ENCODE results near the gene CPNE8.

CPNE8 gene

DNA sequence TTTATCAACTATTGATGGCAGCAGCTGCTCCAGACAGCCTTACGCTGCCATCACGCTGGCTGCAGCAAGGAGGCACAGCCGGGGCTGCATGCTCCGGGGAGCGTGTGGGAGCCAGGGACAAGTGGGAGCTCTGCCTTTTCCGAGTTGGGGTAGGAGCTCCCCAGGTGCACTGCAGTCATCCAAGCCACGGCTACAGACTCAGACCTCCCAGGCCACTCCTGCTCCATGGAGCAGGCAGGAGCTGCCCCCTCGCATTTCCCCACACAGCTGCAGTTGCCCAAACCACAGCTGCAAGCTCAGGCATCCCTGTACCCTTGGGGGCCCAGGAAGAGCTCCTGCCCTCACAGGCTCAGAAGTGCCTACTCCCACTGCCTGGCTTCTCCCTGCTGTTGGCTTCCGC lies 184.7 kb downstream of the CPNE8 start:
- H3K27me3 ChIP-seq (ENCODE audit: insufficient read depth, poor library complexity, severe bottlenecking) = no peaks in the 10 kb centered on the region
- TF ChIP-seq POLR2AphosphoS5 (IDR thresholded peaks at IDR 0.05; ENCODE audit: low read depth) = no peak
- no peak for TF ChIP-seq GABPA (IDR thresholded peaks at IDR 0.05; ENCODE audit: low read depth)
- TF ChIP-seq, protein P1, sequence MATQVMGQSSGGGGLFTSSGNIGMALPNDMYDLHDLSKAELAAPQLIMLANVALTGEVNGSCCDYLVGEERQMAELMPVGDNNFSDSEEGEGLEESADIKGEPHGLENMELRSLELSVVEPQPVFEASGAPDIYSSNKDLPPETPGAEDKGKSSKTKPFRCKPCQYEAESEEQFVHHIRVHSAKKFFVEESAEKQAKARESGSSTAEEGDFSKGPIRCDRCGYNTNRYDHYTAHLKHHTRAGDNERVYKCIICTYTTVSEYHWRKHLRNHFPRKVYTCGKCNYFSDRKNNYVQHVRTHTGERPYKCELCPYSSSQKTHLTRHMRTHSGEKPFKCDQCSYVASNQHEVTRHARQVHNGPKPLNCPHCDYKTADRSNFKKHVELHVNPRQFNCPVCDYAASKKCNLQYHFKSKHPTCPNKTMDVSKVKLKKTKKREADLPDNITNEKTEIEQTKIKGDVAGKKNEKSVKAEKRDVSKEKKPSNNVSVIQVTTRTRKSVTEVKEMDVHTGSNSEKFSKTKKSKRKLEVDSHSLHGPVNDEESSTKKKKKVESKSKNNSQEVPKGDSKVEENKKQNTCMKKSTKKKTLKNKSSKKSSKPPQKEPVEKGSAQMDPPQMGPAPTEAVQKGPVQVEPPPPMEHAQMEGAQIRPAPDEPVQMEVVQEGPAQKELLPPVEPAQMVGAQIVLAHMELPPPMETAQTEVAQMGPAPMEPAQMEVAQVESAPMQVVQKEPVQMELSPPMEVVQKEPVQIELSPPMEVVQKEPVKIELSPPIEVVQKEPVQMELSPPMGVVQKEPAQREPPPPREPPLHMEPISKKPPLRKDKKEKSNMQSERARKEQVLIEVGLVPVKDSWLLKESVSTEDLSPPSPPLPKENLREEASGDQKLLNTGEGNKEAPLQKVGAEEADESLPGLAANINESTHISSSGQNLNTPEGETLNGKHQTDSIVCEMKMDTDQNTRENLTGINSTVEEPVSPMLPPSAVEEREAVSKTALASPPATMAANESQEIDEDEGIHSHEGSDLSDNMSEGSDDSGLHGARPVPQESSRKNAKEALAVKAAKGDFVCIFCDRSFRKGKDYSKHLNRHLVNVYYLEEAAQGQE (IDR thresholded peaks at IDR 0.05; ENCODE audit: insufficient replicate concordance, low read depth) = no peak
- TF ChIP-seq SPI1 (IDR thresholded peaks at IDR 0.05; ENCODE audit: borderline replicate concordance, low read depth) = no peak
- TF ChIP-seq, protein P2, sequence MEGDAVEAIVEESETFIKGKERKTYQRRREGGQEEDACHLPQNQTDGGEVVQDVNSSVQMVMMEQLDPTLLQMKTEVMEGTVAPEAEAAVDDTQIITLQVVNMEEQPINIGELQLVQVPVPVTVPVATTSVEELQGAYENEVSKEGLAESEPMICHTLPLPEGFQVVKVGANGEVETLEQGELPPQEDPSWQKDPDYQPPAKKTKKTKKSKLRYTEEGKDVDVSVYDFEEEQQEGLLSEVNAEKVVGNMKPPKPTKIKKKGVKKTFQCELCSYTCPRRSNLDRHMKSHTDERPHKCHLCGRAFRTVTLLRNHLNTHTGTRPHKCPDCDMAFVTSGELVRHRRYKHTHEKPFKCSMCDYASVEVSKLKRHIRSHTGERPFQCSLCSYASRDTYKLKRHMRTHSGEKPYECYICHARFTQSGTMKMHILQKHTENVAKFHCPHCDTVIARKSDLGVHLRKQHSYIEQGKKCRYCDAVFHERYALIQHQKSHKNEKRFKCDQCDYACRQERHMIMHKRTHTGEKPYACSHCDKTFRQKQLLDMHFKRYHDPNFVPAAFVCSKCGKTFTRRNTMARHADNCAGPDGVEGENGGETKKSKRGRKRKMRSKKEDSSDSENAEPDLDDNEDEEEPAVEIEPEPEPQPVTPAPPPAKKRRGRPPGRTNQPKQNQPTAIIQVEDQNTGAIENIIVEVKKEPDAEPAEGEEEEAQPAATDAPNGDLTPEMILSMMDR (IDR thresholded peaks at IDR 0.05; ENCODE audit: insufficient read depth, low read length) = no peak
- no peak for DNase-seq (ENCODE audit: low read depth in 1 of 2, low spot score in 1 of 2)
- no peak overlapping the region for H3K27ac ChIP-seq (replicated peaks)
- no peak overlapping the region for H3K4me3 ChIP-seq (replicated peaks; ENCODE audit: insufficient read depth, low read length)

DNA sequence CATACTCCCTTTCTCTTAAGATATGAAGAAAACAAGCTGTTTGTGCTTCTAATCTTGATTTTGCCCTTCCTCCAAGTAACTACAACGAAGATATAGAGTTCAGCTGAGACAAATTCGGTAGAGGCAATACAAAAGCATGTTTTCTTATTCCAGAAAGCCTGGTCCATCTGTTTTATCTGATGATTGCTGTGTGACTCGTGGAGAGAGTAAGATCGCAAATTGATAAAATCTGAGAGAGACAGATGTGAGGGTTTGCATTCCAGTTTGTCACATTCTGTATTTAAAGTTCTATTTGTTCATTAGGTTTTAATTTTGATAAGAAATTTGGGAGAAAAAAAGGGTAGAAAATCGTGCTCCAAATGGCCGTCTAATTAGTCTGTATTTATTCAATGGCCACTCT lies 192.1 kb downstream of the CPNE8 start:
- TF ChIP-seq, protein P1 (IDR thresholded peaks at IDR 0.05; ENCODE audit: insufficient replicate concordance, low read depth) = no peak
- TF ChIP-seq, protein P2 (IDR thresholded peaks at IDR 0.05; ENCODE audit: insufficient read depth, low read length) = no peak
- TF ChIP-seq GABPA (IDR thresholded peaks at IDR 0.05; ENCODE audit: low read depth) (no peak), SPI1 (IDR thresholded peaks at IDR 0.05; ENCODE audit: borderline replicate concordance, low read depth) (no peak), POLR2AphosphoS5 (IDR thresholded peaks at IDR 0.05; ENCODE audit: low read depth) (no peak)
- no peak for DNase-seq (ENCODE audit: low read depth in 1 of 2, low spot score in 1 of 2)
- Histone ChIP-seq H3K27me3 (ENCODE audit: insufficient read depth, poor library complexity, severe bottlenecking) (no peaks in the 10 kb centered on the region), H3K27ac (replicated peaks) (no peak overlapping the region), H3K4me3 (replicated peaks; ENCODE audit: insufficient read depth, low read length) (no peak overlapping the region)

DNA sequence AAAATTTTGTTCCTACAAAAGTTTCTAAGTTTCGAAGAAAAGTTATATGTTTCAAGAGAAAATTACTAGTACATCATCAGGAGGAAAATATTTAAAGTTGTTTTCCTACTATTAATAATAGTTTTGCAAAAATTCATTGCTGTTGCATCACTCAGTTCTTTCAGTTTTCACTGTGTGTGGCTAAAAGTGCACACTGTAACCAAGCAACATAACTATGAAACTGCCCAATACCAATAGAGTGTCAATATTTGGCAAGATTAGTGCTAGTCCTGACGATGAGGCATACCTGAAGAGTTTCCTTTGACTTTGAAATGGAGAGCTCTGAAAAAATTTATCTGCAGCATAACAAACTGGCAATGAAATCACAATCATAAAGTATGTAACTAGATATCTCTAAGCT lies 194.3 kb downstream of the CPNE8 start:
- Histone ChIP-seq H3K27me3 (ENCODE audit: insufficient read depth, poor library complexity, severe bottlenecking) (no peaks in the 10 kb centered on the region), H3K4me3 (replicated peaks; ENCODE audit: insufficient read depth, low read length) (no peak overlapping the region), H3K27ac (replicated peaks) (no peak overlapping the region)
- DNase-seq (ENCODE audit: low read depth in 1 of 2, low spot score in 1 of 2) = no peak
- TF ChIP-seq, protein P2 (IDR thresholded peaks at IDR 0.05; ENCODE audit: insufficient read depth, low read length) = no peak
- TF ChIP-seq POLR2AphosphoS5 (IDR thresholded peaks at IDR 0.05; ENCODE audit: low read depth) (no peak), SPI1 (IDR thresholded peaks at IDR 0.05; ENCODE audit: borderline replicate concordance, low read depth) (no peak), GABPA (IDR thresholded peaks at IDR 0.05; ENCODE audit: low read depth) (no peak)
- TF ChIP-seq, protein P1 (IDR thresholded peaks at IDR 0.05; ENCODE audit: insufficient replicate concordance, low read depth) = no peak

Data from HL-60 (cell line).